HG03175 (cell line): Measurements from ENCODE around the gene PCDHB12.
"Not testable (repeated sequence)": the region's sequence is repeated elsewhere in the genome, so short reads cannot be mapped to it uniquely, and the experiment has no call there.

Source experiments
- ATAC-seq: cut with Tn5 transposase; IDR thresholded peaks from one replicate; pipeline ENCODE4 v1.9.1; 2021; ENCODE audit warnings: mild to moderate bottlenecking, moderate library complexity; ENCODE audit not compliant: unreplicated experiment

The PCDHB12 gene

DNA sequence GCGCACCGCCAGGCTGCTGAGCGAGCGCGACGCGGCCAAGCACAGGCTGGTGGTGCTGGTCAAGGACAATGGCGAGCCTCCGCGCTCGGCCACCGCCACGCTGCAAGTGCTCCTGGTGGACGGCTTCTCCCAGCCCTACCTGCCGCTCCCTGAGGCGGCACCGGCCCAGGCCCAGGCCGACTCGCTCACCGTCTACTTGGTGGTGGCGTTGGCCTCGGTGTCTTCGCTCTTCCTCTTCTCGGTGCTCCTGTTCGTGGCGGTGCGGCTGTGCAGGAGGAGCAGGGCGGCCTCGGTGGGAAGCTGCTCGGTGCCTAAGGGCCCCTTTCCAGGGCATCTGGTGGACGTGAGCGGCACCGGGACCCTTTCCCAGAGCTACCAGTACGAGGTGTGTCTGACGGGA, 6.9 kb upstream of the PCDHB12 start:
- not testable (repeated sequence) for ATAC-seq

DNA sequence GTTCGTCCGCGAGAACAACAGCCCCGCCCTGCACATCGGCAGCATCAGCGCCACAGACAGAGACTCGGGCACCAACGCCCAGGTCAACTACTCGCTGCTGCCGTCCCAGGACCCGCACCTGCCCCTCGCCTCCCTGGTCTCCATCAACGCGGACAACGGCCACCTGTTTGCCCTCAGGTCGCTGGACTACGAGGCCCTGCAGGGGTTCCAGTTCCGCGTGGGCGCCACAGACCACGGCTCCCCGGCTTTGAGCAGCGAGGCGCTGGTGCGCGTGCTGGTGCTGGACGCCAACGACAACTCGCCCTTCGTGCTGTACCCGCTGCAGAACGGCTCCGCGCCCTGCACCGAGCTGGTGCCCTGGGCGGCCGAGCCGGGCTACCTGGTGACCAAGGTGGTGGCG, 1.8 kb downstream of the PCDHB12 start:
- not testable (repeated sequence) for ATAC-seq

DNA sequence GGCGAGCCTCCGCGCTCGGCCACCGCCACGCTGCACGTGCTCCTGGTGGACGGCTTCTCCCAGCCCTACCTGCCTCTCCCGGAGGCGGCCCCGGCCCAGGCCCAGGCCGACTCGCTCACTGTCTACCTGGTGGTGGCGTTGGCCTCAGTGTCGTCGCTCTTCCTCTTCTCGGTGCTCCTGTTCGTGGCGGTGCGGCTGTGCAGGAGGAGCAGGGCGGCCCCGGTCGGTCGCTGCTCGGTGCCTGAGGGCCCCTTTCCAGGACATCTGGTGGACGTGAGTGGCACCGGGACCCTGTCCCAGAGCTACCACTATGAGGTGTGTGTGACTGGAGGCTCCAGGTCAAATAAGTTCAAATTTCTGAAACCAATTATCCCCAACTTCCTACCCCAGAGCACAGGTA, 2.3 kb downstream of the PCDHB12 start:
- ATAC-seq = not testable (repeated sequence)

DNA sequence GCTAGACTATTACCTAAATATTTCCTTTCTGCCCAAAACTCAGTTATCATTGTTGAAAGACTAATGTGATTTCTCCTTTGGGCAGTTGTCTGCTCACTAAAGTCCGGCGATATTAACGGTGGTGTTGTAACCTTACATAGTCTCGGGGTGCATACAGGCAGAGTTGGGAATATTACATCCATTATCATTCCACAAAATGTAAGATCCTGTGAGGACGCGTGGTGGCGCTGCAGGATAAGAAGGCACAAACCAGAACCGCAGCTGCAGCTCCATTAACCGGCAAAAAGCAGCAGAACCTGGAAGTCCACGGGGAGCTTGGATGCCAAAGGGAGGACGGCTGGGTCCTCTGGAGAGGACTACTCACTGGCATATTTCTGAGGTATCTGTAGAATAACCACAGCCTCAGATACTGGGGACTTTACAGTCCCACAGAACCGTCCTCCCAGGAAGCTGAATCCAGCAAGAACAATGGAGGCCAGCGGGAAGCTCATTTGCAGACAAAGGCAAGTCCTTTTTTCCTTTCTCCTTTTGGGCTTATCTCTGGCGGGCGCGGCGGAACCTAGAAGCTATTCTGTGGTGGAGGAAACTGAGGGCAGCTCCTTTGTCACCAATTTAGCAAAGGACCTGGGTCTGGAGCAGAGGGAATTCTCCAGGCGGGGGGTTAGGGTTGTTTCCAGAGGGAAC, 5.3 kb downstream of the PCDHB12 start, which contains the start of gene PCDHB13:
PCDHB13 (plus strand) TSS at position 264 of the 684 bp plus-strand sequence; CDS start at position 469, 205 bp downstream.
- not testable (repeated sequence) for ATAC-seq

DNA sequence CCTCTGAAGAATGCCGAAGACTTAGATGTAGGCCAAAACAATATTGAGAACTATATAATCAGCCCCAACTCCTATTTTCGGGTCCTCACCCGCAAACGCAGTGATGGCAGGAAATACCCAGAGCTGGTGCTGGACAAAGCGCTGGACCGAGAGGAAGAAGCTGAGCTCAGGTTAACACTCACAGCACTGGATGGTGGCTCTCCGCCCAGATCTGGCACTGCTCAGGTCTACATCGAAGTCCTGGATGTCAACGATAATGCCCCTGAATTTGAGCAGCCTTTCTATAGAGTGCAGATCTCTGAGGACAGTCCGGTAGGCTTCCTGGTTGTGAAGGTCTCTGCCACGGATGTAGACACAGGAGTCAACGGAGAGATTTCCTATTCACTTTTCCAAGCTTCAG, 6.1 kb downstream of the PCDHB12 start:
- ATAC-seq = not testable (repeated sequence)

DNA sequence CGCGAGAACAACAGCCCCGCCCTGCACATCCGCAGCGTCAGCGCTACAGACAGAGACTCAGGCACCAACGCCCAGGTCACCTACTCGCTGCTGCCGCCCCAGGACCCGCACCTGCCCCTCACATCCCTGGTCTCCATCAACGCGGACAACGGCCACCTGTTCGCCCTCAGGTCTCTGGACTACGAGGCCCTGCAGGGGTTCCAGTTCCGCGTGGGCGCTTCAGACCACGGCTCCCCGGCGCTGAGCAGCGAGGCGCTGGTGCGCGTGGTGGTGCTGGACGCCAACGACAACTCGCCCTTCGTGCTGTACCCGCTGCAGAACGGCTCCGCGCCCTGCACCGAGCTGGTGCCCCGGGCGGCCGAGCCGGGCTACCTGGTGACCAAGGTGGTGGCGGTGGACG, 7.0 kb downstream of the PCDHB12 start:
- not testable (repeated sequence) for ATAC-seq

DNA sequence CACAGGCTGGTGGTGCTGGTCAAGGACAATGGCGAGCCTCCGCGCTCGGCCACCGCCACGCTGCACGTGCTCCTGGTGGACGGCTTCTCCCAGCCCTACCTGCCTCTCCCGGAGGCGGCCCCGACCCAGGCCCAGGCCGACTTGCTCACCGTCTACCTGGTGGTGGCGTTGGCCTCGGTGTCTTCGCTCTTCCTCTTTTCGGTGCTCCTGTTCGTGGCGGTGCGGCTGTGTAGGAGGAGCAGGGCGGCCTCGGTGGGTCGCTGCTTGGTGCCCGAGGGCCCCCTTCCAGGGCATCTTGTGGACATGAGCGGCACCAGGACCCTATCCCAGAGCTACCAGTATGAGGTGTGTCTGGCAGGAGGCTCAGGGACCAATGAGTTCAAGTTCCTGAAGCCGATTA, 7.5 kb downstream of the PCDHB12 start:
- ATAC-seq = not testable (repeated sequence)

DNA sequence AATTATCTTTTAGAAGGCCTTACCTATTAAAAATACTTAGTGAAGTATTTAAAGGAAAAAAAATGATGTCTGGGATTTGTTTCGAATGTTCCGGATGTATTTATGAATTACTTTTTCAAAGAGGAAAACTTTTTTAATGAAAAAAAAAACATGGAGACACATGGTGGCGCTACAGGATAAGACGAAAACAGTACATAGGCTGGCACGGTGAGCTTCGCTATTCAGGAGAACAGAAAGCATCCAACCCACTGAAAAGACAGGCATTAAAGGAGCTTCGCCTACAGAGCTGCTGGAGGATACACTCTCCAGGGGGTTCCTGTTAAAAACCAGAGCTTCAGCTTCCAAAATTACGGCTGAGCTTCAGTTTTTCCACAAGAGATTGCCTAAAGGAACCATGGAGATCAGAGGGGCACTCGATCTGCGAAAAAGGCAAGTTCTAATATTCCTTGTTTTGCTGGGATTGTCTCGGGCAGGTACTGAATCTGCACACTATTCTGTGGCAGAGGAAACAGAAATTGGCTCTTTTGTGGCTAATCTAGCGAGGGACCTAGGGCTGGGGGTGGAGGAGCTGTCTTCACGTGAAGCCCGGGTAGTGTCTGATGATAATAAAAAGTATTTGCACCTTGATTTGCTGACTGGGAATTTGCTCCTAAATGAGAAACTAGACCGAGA, 14.7 kb downstream of the PCDHB12 start, which contains the start of gene PCDHB14:
PCDHB14 (plus strand) TSS at position 232 of the 672 bp plus-strand sequence; CDS start at position 395, 163 bp downstream.
- no peak for ATAC-seq

DNA sequence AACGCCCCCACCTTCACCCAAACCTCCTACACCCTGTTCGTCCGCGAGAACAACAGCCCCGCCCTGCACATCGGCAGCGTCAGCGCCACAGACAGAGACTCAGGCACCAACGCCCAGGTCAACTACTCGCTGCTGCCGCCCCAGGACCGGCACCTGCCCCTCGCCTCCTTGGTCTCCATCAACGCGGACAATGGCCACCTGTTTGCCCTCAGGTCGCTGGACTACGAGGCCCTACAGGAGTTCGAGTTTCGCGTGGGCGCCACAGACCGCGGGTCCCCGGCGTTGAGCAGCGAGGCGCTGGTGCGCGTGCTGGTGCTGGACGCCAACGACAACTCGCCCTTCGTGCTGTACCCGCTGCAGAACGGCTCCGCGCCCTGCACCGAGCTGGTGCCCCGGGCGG, 16.3 kb downstream of the PCDHB12 start:
- ATAC-seq = not testable (repeated sequence)

DNA sequence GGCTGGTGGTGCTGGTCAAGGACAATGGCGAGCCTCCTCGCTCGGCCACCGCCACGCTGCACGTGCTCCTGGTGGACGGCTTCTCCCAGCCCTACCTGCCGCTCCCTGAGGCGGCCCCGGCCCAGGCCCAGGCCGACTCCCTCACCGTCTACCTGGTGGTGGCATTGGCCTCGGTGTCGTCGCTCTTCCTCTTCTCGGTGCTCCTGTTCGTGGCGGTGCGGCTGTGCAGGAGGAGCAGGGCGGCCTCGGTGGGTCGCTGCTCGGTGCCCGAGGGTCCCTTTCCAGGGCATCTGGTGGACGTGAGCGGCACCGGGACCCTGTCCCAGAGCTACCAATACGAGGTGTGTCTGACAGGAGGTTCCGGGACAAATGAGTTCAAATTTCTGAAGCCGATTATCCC, 16.9 kb downstream of the PCDHB12 start:
- ATAC-seq = not testable (repeated sequence)

DNA sequence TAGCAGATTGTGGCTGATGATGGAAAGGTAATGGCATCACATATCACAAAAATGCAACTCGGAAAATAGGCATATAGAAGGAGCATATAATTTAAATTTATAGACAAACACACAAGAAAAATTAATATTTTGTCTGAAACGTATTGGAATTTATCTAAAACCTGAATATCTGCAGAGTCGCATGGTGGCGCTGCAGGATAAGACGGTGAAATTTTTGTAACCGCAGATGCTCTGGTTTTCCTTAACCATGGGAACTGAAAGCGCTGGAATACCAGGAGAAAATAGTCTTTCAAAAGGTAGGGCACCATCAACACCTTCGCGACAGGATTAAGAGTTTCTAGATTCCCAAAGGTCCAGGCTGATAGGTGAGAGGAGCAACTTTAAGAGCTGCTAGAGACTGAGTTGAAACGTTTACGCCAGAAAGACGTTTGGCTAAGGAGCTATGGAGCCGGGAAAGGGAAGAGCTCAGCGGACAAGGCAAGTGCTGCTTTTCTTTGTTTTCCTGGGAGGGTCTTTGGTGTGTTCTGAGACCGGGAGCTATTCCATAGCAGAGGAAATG, 25.7 kb downstream of the PCDHB12 start:
- no peak for ATAC-seq

DNA sequence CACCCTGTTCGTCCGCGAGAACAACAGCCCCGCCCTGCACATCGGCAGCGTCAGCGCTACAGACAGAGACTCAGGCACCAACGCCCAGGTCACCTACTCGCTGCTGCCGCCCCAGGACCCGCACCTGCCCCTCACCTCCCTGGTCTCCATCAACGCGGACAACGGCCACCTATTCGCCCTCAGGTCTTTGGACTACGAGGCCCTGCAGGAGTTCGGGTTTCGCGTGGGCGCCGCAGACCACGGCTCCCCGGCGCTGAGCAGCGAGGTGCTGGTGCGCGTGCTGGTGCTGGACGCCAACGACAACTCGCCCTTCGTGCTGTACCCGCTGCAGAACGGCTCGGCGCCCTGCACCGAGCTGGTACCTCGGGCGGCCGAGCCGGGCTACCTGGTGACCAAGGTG, 27.4 kb downstream of the PCDHB12 start:
- not testable (repeated sequence) for ATAC-seq

DNA sequence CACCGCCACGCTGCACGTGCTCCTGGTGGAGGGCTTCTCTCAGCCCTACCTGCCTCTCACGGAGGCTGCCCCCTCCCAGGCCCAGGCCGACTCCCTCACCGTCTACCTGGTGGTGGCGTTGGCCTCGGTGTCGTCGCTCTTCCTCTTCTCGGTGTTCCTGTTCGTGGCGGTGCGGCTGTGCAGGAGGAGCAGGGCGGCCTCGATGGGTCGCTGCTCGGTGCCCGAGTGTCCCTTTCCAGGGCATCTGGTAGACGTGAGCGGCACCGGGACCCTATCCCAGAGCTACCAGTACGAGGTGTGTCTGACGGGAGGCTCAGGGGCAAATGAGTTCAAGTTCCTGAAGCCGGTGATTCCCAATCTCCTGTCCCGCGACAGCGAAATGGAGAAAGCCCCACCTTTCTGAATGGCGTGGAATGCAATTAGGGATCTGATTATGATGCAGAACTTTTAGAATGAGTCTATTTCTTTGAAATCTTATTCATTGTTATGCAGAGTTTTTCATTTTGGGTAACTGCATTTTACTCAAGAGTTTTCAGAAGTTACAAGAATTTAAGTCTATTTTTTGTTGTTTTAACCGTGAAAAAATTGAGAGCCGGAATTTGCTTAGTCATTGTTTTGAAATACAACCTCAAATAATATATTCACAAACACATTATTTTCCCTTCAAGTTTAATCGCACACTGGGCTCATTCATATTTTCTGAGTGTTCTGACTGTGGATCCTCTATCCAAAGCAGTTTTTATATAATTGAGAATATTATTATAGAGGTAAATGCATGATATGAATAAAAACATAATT, 28.2 kb downstream of the PCDHB12 start:
- ATAC-seq = no peak

DNA sequence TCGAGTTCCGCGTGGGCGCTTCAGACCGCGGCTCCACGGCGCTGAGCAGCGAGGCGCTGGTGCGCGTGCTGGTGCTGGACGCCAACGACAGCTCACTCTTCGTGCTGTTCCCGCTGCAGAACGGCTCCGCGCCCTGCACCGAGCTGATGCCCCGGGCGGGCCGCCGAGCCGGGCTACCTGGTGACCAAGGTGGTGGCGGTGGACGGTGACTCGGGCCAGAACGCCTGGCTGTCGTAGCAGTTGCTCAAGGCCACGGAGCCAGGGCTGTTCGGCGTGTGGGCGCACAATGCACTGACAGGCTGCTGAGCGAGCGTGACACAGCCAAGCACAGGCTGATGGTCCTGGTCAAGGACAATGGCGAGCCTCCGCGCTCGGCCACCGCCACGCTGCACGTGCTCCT, 33.0 kb downstream of the PCDHB12 start:
- no peak for ATAC-seq

DNA sequence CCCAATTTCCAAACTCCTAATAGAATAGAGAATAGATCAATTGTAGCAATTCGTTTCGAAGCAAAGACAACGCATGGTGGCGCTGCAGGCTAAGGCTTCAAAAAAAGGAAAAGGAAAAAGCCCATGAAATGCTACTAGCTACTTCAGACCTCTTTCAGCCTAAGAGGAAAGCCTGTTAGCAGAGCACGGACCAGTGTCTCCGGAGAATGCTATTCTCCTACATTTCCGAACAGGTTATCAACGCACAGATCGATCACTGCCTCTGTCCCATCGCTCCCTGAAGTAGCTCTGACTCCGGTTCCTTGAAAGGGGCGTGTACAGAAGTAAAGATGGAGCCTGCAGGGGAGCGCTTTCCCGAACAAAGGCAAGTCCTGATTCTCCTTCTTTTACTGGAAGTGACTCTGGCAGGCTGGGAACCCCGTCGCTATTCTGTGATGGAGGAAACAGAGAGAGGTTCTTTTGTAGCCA, 36.8 kb downstream of the PCDHB12 start, which contains the start of gene PCDHB15:
PCDHB15 (plus strand) TSS at position 146 of the 468 bp plus-strand sequence; CDS start at position 330, 184 bp downstream.
- no peak for ATAC-seq

DNA sequence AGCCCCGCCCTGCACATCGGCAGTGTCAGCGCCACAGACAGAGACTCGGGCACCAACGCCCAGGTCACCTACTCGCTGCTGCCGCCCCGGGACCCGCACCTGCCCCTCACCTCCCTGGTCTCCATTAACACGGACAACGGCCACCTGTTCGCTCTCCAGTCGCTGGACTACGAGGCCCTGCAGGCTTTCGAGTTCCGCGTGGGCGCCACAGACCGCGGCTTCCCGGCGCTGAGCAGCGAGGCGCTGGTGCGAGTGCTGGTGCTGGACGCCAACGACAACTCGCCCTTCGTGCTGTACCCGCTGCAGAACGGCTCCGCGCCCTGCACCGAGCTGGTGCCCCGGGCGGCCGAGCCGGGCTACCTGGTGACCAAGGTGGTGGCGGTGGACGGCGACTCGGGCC, 38.5 kb downstream of the PCDHB12 start:
- ATAC-seq = not testable (repeated sequence)

DNA sequence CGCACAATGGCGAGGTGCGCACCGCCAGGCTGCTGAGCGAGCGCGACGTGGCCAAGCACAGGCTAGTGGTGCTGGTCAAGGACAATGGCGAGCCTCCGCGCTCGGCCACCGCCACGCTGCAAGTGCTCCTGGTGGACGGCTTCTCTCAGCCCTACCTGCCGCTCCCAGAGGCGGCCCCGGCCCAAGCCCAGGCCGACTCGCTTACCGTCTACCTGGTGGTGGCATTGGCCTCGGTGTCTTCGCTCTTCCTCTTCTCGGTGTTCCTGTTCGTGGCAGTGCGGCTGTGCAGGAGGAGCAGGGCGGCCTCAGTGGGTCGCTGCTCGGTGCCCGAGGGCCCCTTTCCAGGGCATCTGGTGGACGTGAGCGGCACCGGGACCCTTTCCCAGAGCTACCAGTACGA, 38.9 kb downstream of the PCDHB12 start:
- not testable (repeated sequence) for ATAC-seq

DNA sequence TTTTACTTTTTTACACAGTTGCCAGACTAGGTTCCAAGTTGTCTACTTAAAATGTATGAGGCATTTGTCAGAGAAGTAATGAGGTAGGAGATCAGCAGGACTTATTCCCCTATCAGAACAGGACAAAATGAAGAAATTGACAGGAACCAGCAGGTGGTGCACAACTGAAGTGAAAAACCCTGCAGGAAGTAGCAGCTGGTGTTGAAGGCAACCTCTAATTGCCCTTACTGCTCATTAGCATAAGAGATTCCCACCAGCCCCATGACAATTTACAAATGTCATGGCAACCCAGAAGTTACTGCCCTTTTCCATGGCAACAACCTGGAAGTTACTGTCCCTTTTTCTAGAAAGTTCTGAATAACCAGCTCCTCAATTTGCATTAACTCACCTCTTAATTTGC, 42.1 kb downstream of the PCDHB12 start:
- no peak for ATAC-seq

DNA sequence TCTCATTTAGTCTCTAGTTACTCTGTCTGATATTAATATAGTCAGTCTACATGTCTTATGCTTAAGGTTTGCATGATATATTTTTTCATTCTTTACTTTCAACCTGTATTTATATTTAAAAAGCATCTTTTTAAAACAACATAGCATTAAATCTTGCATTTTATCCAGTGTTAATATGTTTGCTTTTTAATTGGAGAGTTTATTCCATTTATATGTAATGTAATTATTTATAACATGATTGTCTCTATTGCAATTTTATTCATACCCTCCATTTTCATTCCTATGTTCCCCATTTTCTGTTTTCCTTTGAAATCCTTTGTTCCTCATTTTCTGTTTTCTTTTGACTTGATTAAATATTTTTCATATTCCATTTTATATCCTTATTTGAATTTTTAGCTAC, 49.9 kb downstream of the PCDHB12 start:
- no peak for ATAC-seq

DNA sequence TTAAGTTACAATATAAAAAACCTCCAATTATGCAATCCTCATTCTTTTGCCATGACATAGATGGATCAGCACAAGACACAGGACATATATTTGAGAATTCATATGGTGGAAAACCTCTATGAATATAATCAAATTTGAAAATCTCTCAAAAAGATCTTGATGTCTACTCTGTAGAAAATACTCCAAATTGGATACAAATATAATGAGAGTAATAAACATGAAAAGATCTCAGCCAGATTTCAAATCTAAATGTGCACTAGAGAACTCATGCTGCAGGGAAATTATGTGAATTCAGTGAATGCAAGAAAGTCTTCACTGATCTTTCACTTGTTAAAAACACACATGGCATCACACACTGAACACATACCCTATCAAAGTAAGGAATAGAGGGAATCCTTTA, 50.4 kb downstream of the PCDHB12 start:
- ATAC-seq = no peak
